HUES48 (cell line): ENCODE data around the gene STK40.
A peak's percentile ranks its signal among the peaks of the same experiment; 100 is the strongest.

Experiments used
- H3K27ac ChIP-seq: one replicate; pipeline ENCODE4 v1.7.0; 2013; ENCODE audit warnings: low read depth, low read length, inconsistent platforms
- H3K27me3 ChIP-seq: 2 replicates; pipeline ENCODE4 v1.6.1; 2013; ENCODE audit warnings: mild to moderate bottlenecking, low read length; ENCODE audit not compliant: control insufficient read depth, insufficient read depth
- H3K36me3 ChIP-seq: 2 replicates; pipeline ENCODE4 v1.6.1; 2013; ENCODE audit warnings: low read length; ENCODE audit not compliant: control insufficient read depth, insufficient read depth
- H3K4me1 ChIP-seq: 2 replicates; pipeline ENCODE4 v1.6.1; 2013; ENCODE audit warnings: mild to moderate bottlenecking, low read length; ENCODE audit not compliant: control insufficient read depth, insufficient read depth
- H3K4me3 ChIP-seq: 2 replicates; pipeline ENCODE4 v1.5.1; 2013; ENCODE audit warnings: mild to moderate bottlenecking, low read depth, low read length
- H3K9ac ChIP-seq: 2 replicates; pipeline ENCODE4 v1.6.1; 2013; ENCODE audit warnings: mild to moderate bottlenecking, low read depth, low read length, moderate library complexity
- H3K9me3 ChIP-seq: 2 replicates; pipeline ENCODE4 v1.6.1; 2013; ENCODE audit warnings: low read length; ENCODE audit not compliant: control insufficient read depth, insufficient read depth

Gene STK40

DNA sequence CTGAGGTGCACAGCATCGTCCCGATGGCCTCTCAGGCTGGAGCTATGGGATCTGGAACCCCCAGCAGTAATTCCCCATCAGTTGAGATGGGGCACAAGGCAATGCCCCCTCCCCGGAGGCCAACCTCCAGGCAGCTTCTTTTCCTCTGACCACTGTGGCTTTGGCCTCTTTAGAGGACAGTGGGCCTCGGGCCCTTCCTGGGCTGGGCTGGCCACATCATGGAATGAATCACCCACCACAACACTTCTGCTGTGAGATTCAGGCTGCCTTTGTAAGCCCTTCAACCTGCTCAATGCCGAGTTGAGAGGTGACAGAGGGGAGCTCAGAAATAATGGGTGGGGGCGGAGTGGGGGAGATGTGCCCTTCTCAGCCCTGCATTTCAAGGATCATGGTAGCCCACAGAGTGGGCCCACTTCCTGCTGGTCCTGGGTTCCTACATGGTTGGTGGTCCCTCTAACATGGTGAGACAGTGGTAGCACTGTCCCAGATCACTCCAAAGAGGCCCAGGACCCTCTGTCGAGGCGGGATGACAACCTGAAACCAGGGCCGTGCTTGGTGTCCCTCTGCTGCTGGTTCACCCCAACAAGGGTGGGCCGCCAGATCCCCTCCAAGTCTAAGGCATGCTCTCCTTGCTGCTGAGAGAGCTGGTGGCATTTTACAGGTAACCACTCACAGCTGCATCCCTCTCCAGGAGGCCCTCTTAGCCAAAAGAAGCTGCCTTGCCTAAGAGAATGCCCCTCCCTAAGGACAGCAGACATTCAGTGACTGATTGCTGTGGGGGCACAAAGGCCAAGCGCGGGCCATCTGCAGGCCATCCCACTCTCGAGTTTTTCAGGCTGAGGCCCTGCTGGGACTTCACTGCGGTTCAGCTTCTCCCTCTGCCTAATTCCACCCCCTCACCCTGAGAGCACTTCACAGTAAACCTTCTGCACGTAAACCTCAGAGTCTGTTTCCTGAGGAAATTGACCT, 32.5 kb downstream of the STK40 start:
- H3K4me1 ChIP-seq = no peaks in the 10 kb centered on the region
- H3K27me3 ChIP-seq = no peaks in the 10 kb centered on the region
- H3K4me3 ChIP-seq = no peak overlapping the region
- no peak overlapping the region for H3K9ac ChIP-seq
- peaks cover 62% of the 10 kb centered on the region for H3K36me3 ChIP-seq
- no peaks in the 10 kb centered on the region for H3K9me3 ChIP-seq
- no peak overlapping the region for H3K27ac ChIP-seq

DNA sequence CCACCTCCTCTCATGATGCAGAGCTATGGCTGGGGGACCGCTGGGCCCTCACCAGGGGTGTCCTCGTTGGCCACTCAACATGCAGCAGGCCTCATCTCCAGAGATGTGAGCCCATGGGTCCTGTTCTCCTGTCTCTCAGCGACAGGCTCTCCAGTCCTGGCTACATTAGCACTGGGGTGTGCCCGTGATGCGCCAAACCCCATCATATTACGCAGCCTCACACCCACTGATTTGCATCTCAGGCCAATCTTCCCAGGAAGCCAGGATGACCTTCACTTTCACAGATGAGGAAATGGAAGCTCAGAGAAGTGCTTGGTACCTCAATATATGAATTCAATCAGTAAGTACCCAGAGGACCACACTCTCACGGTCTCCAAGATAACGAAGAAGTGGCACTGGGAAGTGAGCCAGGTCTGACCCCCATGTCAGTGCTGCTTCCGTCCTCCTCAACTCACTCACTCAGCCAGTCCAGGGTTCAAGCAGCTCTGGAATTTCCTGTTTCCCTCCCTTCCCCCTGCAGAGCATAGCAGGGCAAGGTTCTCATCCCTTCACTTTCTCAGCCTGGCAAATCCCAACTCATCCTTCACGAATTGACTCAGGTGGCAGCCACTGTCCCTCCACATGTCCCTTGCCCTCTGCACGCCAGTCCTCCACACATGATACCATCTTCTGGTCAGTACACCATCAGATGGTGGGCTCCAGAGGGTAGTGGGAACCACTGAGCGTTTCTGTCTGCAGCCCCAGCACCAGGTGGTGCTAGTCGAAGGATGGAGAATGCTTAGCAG, 33.4 kb downstream of the STK40 start:
- no peaks in the 10 kb centered on the region for H3K9me3 ChIP-seq
- no peak overlapping the region for H3K9ac ChIP-seq
- H3K4me1 ChIP-seq = no peaks in the 10 kb centered on the region
- no peak overlapping the region for H3K27ac ChIP-seq
- H3K36me3 ChIP-seq = peaks cover 62% of the 10 kb centered on the region
- no peaks in the 10 kb centered on the region for H3K27me3 ChIP-seq
- no peak overlapping the region for H3K4me3 ChIP-seq

DNA sequence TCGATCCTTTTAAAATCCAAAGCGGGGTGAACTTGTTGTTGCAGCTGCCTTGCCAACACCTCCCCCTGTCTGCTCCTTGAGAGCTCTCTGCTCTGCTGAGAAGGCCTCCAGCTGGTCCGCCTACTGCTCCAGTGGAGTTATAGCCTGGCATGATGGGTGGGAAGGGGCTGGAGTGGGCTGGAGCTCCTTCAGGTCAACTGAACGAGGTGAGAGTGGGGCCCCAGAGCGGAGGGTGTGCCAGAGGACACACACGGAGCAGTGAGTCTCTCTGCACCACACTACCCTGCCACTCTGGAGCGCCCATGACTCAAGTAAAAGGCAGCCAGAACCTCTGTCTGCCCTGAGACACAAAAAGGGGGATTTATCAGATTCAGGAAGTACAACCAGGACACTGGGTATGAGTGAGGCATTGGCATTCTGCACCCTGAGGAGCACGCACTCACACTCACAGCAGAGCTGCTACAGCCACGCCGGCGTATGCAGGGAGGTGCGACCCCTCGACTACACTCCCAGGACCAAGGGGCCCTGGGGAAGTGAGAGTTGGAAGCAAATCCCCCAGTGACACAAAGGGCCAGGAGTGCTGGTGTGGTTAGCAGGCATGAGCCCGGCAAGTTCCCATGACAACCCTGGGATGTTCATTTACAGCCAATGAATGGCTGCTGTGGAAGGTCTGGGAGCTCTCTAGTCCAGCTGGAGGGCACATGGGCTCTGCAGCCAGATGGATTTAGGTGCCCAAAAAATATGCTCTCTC, 34.3 kb downstream of the STK40 start:
- Histone ChIP-seq H3K9ac (no peak overlapping the region), H3K4me3 (no peak overlapping the region), H3K9me3 (no peaks in the 10 kb centered on the region), H3K27ac (peak overlapping the region; percentile 21), H3K36me3 (peaks cover 64% of the 10 kb centered on the region), H3K4me1 (no peaks in the 10 kb centered on the region), H3K27me3 (no peaks in the 10 kb centered on the region)

DNA sequence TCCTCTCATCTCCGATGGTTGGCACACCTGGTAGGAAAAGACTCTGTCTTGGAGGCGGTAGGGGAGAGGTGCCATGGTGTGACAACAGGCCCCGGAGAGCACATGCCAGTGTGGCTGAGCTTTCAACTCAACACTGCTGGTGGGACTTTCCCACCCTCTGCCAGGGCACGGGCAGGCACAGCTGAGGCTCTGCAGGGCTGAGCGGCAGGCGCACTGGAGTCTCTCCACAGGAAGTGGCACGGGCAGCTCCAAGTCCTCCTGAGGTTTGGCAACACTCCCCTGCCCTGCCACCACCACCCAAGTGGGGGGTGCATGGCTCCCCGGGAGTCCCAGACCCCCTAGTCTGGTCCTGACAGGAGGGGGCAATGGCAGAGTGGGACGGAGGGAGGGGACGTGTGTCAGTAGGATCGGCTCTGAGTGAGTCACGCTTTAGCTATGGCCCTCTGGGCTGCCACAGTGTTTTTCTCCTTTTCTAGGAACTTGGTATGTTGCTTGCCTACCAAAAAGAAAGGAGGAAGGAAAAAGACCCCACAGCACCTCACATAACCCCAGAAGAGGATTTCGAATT, 35.0 kb downstream of the STK40 start:
- peak overlapping the region; percentile 21 for H3K27ac ChIP-seq
- H3K27me3 ChIP-seq = no peaks in the 10 kb centered on the region
- no peak overlapping the region for H3K9ac ChIP-seq
- H3K4me1 ChIP-seq = no peaks in the 10 kb centered on the region
- no peak overlapping the region for H3K4me3 ChIP-seq
- H3K9me3 ChIP-seq = no peaks in the 10 kb centered on the region
- peaks cover 67% of the 10 kb centered on the region for H3K36me3 ChIP-seq

DNA sequence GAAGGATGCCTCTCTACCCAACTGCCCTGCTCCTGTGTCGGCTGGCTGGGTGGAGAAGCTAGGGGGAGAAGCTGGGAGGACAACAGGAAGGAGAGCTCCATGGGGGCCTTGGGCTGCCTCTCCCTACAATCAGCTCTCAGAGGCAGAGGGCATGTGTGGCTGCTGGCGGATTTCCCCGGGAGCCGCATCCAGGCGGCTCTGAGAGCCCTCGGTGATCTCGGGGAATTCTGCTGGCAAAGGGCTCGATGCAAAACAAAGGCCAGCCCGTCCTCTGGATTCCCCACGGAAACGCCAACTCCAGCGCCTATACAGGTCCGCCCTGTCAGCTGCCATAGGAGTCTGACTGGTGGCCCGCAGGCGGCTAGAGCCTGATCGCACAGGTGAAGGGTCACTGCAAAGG, 35.9 kb downstream of the STK40 start:
- H3K4me1 ChIP-seq = no peaks in the 10 kb centered on the region
- peaks cover 66% of the 10 kb centered on the region for H3K36me3 ChIP-seq
- no peak overlapping the region for H3K4me3 ChIP-seq
- H3K27me3 ChIP-seq = no peaks in the 10 kb centered on the region
- no peak overlapping the region for H3K9ac ChIP-seq
- H3K27ac ChIP-seq = no peak overlapping the region
- H3K9me3 ChIP-seq = no peaks in the 10 kb centered on the region

DNA sequence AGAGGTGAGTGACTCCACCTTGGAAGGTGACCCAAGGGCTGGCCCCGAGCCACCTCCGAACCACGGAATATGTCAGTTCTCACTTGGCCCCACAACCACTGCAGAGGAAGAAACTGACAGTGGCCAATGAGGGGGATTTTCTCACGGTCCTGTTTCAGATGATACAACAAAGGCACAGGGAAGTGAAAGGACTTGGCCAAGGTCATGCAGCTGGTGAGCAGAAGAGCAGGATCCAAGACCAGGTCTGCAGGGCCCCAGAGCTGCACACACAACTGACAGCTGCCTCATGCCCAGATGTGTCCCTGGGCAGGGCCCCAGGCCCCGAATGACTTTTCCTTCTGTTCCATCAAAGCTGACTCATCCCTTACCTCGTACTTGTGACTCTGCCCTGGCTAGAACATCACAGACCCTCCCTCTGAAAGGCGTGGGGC, 36.5 kb downstream of the STK40 start:
- H3K4me1 ChIP-seq = no peaks in the 10 kb centered on the region
- no peak overlapping the region for H3K27ac ChIP-seq
- H3K27me3 ChIP-seq = no peaks in the 10 kb centered on the region
- H3K4me3 ChIP-seq = no peak overlapping the region
- no peaks in the 10 kb centered on the region for H3K9me3 ChIP-seq
- peaks cover 63% of the 10 kb centered on the region for H3K36me3 ChIP-seq
- no peak overlapping the region for H3K9ac ChIP-seq

DNA sequence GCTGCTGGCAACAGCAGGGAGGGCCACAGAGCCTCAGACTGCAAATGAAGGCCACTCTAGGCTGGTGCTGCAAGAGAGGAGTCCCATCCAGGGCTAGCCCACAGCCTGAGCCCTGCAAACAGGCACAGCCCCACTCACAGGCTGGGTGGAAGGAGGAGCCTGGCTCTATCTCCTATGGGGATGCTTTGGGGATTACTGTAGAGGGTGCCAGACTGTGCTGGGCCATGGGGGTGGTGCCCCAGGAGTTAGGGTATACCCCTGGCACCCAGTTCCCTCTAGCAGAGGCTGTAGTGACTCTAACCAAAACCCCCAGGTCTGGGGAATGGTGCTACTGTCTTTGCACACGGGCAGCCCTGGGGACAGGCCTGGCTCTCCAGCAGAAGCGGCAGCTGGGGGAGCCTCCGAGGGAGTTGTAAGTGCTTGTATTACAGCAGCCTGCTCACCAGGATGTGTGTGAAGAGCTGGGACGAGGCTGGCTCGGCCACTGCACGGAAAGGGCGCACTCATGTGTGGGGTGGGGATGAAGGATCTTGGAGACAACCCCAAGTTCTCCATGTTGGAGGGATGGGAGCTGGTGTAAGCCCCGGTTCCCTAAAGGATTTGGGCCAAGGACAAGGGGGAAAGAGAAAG, 38.9 kb downstream of the STK40 start:
- Histone ChIP-seq H3K9me3 (no peaks in the 10 kb centered on the region), H3K27me3 (no peaks in the 10 kb centered on the region), H3K9ac (no peak overlapping the region), H3K27ac (no peak overlapping the region), H3K4me3 (no peak overlapping the region), H3K36me3 (peaks cover 56% of the 10 kb centered on the region), H3K4me1 (no peaks in the 10 kb centered on the region)

DNA sequence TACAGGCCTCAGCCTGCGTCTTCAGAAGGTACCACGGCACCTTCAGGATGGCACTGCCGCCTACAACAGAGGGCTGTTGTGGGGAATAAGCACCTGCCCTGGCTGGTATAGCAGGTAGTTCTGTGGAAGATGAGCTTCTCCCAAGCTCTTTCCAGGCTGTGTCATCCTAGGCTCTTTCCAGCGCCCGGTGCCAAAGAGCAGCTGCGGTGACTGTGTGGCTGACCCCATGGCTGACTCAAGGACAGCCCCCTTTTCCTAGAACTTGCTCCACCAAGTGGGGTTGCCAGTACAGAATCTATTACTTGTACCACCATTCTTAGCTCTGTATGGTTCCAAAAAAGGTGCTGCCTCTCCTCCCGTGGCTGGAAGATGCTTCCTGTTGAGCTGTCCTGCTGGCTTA, 40.4 kb downstream of the STK40 start:
- Histone ChIP-seq H3K9ac (no peak overlapping the region), H3K27ac (no peak overlapping the region), H3K9me3 (no peaks in the 10 kb centered on the region), H3K27me3 (no peaks in the 10 kb centered on the region), H3K36me3 (peaks cover 63% of the 10 kb centered on the region), H3K4me1 (no peaks in the 10 kb centered on the region), H3K4me3 (no peak overlapping the region)

DNA sequence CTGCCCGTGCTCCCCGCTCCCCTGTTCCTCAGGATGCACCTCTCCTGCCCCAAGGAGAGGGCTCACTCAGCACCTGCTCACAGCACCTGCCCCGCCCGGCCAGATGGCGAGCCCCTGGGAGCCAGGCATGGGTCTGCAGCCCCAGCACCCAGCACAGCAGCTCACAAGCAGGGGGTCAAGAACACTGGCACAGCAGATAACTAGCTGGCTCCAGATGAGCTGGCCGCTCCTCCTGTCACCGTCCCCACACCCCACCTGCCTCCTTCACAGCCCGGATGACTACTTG, 41.4 kb downstream of the STK40 start:
- peaks cover 62% of the 10 kb centered on the region for H3K36me3 ChIP-seq
- H3K4me3 ChIP-seq = no peak overlapping the region
- no peak overlapping the region for H3K9ac ChIP-seq
- no peaks in the 10 kb centered on the region for H3K27me3 ChIP-seq
- H3K9me3 ChIP-seq = no peaks in the 10 kb centered on the region
- no peak overlapping the region for H3K27ac ChIP-seq
- H3K4me1 ChIP-seq = no peaks in the 10 kb centered on the region

DNA sequence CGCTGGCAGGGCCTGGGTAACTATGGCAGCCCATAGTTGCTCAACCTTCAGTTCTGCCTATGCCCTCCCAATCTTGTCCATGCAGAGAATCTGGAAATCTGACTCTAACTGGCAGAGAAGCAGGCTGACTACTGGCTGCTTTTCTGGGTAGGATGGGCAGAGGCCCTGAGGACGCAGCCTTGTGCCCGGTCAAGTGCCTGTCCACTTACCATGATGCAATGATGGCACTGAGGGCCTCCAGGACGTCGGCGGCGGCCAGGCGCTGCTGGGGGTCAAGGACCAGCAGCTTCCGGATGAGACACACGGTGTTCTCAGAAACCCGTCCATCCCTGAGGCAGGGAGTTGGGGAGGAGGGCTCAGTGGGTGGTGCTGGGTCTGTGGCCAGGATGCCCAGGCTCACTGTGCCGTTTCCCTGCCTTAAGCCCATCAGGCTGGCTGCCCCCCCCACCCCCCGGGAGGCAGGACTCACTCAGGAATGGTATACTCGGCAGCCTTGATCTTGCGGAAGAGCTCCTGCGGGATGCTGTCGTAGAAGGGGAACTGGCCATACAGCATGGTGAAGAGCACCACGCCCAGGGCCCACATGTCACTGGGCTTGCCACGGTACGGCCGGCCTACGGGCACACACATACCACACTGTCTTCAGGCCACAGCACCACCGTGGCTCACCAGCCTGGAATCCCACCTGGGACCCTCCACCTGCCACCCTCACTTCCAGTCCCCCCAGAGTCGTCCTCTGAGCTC, 41.9 kb downstream of the STK40 start:
- peaks cover 61% of the 10 kb centered on the region for H3K36me3 ChIP-seq
- H3K4me3 ChIP-seq = no peak overlapping the region
- no peaks in the 10 kb centered on the region for H3K27me3 ChIP-seq
- H3K27ac ChIP-seq = no peak overlapping the region
- no peaks in the 10 kb centered on the region for H3K4me1 ChIP-seq
- H3K9ac ChIP-seq = no peak overlapping the region
- no peaks in the 10 kb centered on the region for H3K9me3 ChIP-seq
